ENCODE data around the gene KLK1. TPM values are rescaled to one million over a fixed set of nuclear protein-coding genes. Genes with fewer than 3 reads are reported as not detected.
A peak's percentile ranks its signal among the peaks of the same experiment; 100 is the strongest.

KLK1 gene
- total and polyA plus RNA-seq, 10 of the 15 experiments (the other 5 are each of a cell fraction or from before 2014, with no cell fraction given), result 3.4 to 27.5 (median 20.2) TPM

- BruUV-seq (replicated peaks), result no TSS peak
- POLR2A ChIA-PET, result interaction anchor here (0.6 to 2.9 kb wide), 7 partner anchors 14 to 461 kb away, joined by 3 to 19 read pairs (median 3); no protein-coding TSS in a partner anchor
Observed at GRCh38 chr19:50818859-50819472, 4.6 kb downstream of the KLK1 start.

More at GRCh38 chr19:50818859-50819472, 4.6 kb downstream of the KLK1 start:
- H3K4me2 ChIP-seq (ENCODE audit: control insufficient read depth, insufficient read depth), result peak overlapping the region; percentile 84
- no peaks in the 10 kb centered on the region for H3K36me3 ChIP-seq (ENCODE audit: control insufficient read depth in 2 of 2, insufficient read depth in 2 of 2, low read length in 1 of 2)
- ChIA-PET RAD21 (ENCODE audit: unreplicated experiment) (interaction anchor here (0.8 to 2.4 kb wide), 5 partner anchors 14 to 103 kb away, joined by 3 to 10 read pairs (median 4); no protein-coding TSS in a partner anchor), SMC1A (ENCODE audit: uncharacterized antibody, unreplicated experiment) (interaction anchor here (0.6 to 4.6 kb wide), 4 partner anchors 14 to 102 kb away, joined by 3 to 16 read pairs (median 4); no protein-coding TSS in a partner anchor), CTCF (interaction anchor here (0.5 to 2.7 kb wide), 9 partner anchors 12 to 276 kb away, joined by 3 to 15 read pairs (median 5); partner anchors contain the start of gene KLK15)
- WGBS (ENCODE audit: insufficient coverage, insufficient replicate concordance, low lambda C conversion rate, missing lambda C conversion rate), result 34% methylated on average over 12 of the region's 12 CpGs
- intact Hi-C loops (cut with micrococcal nuclease; ENCODE audit: unreplicated experiment), result loop anchor here (2.0 kb wide), 1 partner anchor 16 kb away; no protein-coding TSS in a partner anchor
- ATAC-seq (no peak), DNase-seq (ENCODE audit: low read depth, low spot score) (no peak), FAIRE-seq (peak; percentile 61)
- H2AFZ ChIP-seq (ENCODE audit: control insufficient read depth, low read depth, low read length), result no peak overlapping the region
- peaks cover 3% of the 10 kb centered on the region; the same call in 2 of the 3 replicates for H3K9me3 ChIP-seq (replicated peaks; ENCODE audit: control insufficient read depth, insufficient read depth, low read length)
- H3K27me3 ChIP-seq (replicated peaks in 1 of 2; ENCODE audit: control insufficient read depth in 2 of 2, insufficient read depth in 2 of 2, low read length in 1 of 2), result no peaks in the 10 kb centered on the region
- no peak overlapping the region for H3K9ac ChIP-seq (ENCODE audit: control insufficient read depth, insufficient read depth, low read length)
- in situ Hi-C loops (cut with MboI), result loop anchor here (10.0 kb wide), 1 partner anchor 546 kb away; the partner anchor contains the start of genes CLDND2 and ETFB
- no peak overlapping the region for H3K27ac ChIP-seq (ENCODE audit: control insufficient read depth, insufficient read depth)
- TF ChIP-seq, protein P1, sequence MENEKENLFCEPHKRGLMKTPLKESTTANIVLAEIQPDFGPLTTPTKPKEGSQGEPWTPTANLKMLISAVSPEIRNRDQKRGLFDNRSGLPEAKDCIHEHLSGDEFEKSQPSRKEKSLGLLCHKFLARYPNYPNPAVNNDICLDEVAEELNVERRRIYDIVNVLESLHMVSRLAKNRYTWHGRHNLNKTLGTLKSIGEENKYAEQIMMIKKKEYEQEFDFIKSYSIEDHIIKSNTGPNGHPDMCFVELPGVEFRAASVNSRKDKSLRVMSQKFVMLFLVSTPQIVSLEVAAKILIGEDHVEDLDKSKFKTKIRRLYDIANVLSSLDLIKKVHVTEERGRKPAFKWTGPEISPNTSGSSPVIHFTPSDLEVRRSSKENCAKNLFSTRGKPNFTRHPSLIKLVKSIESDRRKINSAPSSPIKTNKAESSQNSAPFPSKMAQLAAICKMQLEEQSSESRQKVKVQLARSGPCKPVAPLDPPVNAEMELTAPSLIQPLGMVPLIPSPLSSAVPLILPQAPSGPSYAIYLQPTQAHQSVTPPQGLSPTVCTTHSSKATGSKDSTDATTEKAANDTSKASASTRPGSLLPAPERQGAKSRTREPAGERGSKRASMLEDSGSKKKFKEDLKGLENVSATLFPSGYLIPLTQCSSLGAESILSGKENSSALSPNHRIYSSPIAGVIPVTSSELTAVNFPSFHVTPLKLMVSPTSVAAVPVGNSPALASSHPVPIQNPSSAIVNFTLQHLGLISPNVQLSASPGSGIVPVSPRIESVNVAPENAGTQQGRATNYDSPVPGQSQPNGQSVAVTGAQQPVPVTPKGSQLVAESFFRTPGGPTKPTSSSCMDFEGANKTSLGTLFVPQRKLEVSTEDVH (IDR thresholded peaks at IDR 0.05; ENCODE audit: low read depth, partially characterized antibody), result no peak
- TF ChIP-seq NFXL1 (IDR thresholded peaks at IDR 0.05; ENCODE audit: borderline replicate concordance) (no peak), TCF3 (IDR thresholded peaks at IDR 0.05; ENCODE audit: borderline replicate concordance, insufficient read depth, low read depth, low read length) (peak; percentile 93), CBFB (IDR thresholded peaks at IDR 0.05; ENCODE audit: low read depth) (no peak), DPF2 (IDR thresholded peaks at IDR 0.05) (no peak), BHLHE40 (IDR thresholded peaks at IDR 0.05; ENCODE audit: borderline replicate concordance in 1 of 2, low read depth in 2 of 2, low read length in 1 of 2) (no peak; a peak in 1 of 4 replicates), FOXM1 (IDR thresholded peaks at IDR 0.05; ENCODE audit: low read depth, low read length) (no peak), TCF12 (IDR thresholded peaks at IDR 0.05; ENCODE audit: low read depth, low read length) (peak; percentile 91)
- TF ChIP-seq, protein P2, sequence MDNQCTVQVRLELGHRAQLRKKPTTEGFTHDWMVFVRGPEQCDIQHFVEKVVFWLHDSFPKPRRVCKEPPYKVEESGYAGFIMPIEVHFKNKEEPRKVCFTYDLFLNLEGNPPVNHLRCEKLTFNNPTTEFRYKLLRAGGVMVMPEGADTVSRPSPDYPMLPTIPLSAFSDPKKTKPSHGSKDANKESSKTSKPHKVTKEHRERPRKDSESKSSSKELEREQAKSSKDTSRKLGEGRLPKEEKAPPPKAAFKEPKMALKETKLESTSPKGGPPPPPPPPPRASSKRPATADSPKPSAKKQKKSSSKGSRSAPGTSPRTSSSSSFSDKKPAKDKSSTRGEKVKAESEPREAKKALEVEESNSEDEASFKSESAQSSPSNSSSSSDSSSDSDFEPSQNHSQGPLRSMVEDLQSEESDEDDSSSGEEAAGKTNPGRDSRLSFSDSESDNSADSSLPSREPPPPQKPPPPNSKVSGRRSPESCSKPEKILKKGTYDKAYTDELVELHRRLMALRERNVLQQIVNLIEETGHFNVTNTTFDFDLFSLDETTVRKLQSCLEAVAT (IDR thresholded peaks at IDR 0.05), result peak; percentile 77
- TF ChIP-seq, protein P3, sequence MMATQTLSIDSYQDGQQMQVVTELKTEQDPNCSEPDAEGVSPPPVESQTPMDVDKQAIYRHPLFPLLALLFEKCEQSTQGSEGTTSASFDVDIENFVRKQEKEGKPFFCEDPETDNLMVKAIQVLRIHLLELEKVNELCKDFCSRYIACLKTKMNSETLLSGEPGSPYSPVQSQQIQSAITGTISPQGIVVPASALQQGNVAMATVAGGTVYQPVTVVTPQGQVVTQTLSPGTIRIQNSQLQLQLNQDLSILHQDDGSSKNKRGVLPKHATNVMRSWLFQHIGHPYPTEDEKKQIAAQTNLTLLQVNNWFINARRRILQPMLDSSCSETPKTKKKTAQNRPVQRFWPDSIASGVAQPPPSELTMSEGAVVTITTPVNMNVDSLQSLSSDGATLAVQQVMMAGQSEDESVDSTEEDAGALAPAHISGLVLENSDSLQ (IDR thresholded peaks at IDR 0.05), result peak; percentile 64
- peaks cover 4% of the 10 kb centered on the region for H3K79me2 ChIP-seq (ENCODE audit: control insufficient read depth, insufficient read depth, low read length)
- peaks cover 36% of the 10 kb centered on the region for H3K4me1 ChIP-seq (ENCODE audit: control insufficient read depth, insufficient read depth, low read length)
- no peaks in the 10 kb centered on the region for H4K20me1 ChIP-seq (ENCODE audit: control insufficient read depth, insufficient read depth)
- peak overlapping the region; percentile 97 for H3K4me3 ChIP-seq
